H1 (cell line): ENCODE measurements around the gene PASK. TPM values are rescaled to one million over a fixed set of nuclear protein-coding genes. Genes with fewer than 3 reads are reported as not detected.

ENCODE experiments used
- CTCF ChIA-PET: fragments of 300-600 bp; sonication (Branson Sonifier 250); formaldehyde crosslinking; loops from one replicate; lab custom pipeline; 2021; ENCODE audit not compliant: partially characterized antibody; lab: Charles Lee
- POLR2A ChIA-PET: fragments of 300-600 bp; sonication (Branson Sonifier 250); formaldehyde crosslinking; loops from one replicate; lab custom pipeline; 2021; ENCODE audit warnings: inconsistent platforms; ENCODE audit not compliant: partially characterized antibody; lab: Charles Lee
- DNase-seq, 2 experiments: peaks; one replicate each; pipeline versions ENCODE4 v3.0.0 to v3.0.0-alpha.2; 2010 to 2022; ENCODE audit warnings: low spot score in 2 of 2, low read depth in 1 of 2, mixed read lengths in 1 of 2
- FAIRE-seq: peaks from 2 replicates; lab custom pipeline; 2011; peaks lifted over from hg19 to GRCh38; lab: Jason Lieb, UNC
- H2AFZ ChIP-seq: 2 replicates; pipeline ENCODE4 v1.8.1; 2012; ENCODE audit warnings: low read length, inconsistent platforms
- H2AK5ac ChIP-seq: 2 replicates; pipeline ENCODE4 v1.6.1; 2013; ENCODE audit warnings: low read depth, low read length
- H2BK120ac ChIP-seq: replicated peaks from 2 replicates; pipeline ENCODE3; 2013; ENCODE audit warnings: low read depth, low read length, inconsistent platforms
- H2BK12ac ChIP-seq: 2 replicates; pipeline ENCODE4 v1.6.1; 2013; ENCODE audit warnings: low read depth, low read length
- H2BK15ac ChIP-seq: 2 replicates; pipeline ENCODE4 v1.6.1; 2013; ENCODE audit warnings: low read length
- H2BK20ac ChIP-seq: 2 replicates; pipeline ENCODE4 v1.6.1; 2013; ENCODE audit warnings: low read length
- H2BK5ac ChIP-seq: 2 replicates; pipeline ENCODE4 v1.6.1; 2013; ENCODE audit warnings: low read depth, low read length
- H3K14ac ChIP-seq: 2 replicates; pipeline ENCODE4 v1.6.1; 2013; ENCODE audit warnings: inconsistent platforms; ENCODE audit not compliant: insufficient read length
- H3K18ac ChIP-seq: 2 replicates; pipeline ENCODE4 v1.6.1; 2013; ENCODE audit warnings: low read length; ENCODE audit errors: extremely low read depth
- H3K23ac ChIP-seq: 2 replicates; pipeline ENCODE4 v1.6.1; 2013; ENCODE audit warnings: inconsistent platforms; ENCODE audit not compliant: insufficient read length
- H3K23me2 ChIP-seq: 2 replicates; pipeline ENCODE4 v1.6.1; 2013; ENCODE audit warnings: low read depth, low read length
- H3K27ac ChIP-seq: 2 replicates; pipeline ENCODE4 v1.6.1; 2011; ENCODE audit warnings: low read depth, low read length, inconsistent platforms
- H3K27me3 ChIP-seq, 4 experiments: replicated peaks in 1 of 4; 1 replicate in 1 of 4; 2 replicates in 3 of 4; pipeline versions ENCODE4 v1.6.1 to v1.8.1; 2011 to 2013; ENCODE audit warnings: low read length in 3 of 4, mild to moderate bottlenecking in 3 of 4, inconsistent platforms in 2 of 4, mixed read lengths in 2 of 4, moderate library complexity in 1 of 4; ENCODE audit not compliant: control insufficient read depth in 3 of 4, insufficient read depth in 3 of 4; ENCODE audit errors: extremely low read depth in 1 of 4
- H3K36me3 ChIP-seq, 4 experiments: 2 replicates each; pipeline versions ENCODE4 v1.6.1 to v1.8.1; 2011 to 2013; ENCODE audit warnings: mild to moderate bottlenecking in 4 of 4, low read length in 3 of 4, moderate library complexity in 2 of 4, control low read depth in 1 of 4, inconsistent platforms in 1 of 4; ENCODE audit not compliant: insufficient read depth in 4 of 4, control insufficient read depth in 2 of 4
- H3K4ac ChIP-seq: replicated peaks from 2 replicates; pipeline ENCODE3; 2013; ENCODE audit warnings: low read length, low read depth, mixed read lengths, inconsistent platforms; ENCODE audit not compliant: insufficient read length
- H3K4me1 ChIP-seq, 4 experiments: replicated peaks in 1 of 4; 1 replicate in 1 of 4; 2 replicates in 3 of 4; pipeline versions ENCODE4 v1.6.1 to v1.8.1; 2011 to 2013; ENCODE audit warnings: low read length in 3 of 4, inconsistent platforms in 2 of 4, mixed read lengths in 1 of 4; ENCODE audit not compliant: insufficient read depth in 4 of 4, control insufficient read depth in 3 of 4
- H3K4me2 ChIP-seq, 2 experiments: 2 replicates each; pipeline versions ENCODE4 v1.6.1 to v1.8.1; 2011 to 2013; ENCODE audit warnings: low read depth in 2 of 2, low read length in 2 of 2, control low read depth in 1 of 2, inconsistent platforms in 1 of 2, mild to moderate bottlenecking in 1 of 2; ENCODE audit not compliant: insufficient read depth in 1 of 2
- H3K4me3 ChIP-seq, 4 experiments: fragments of 200-600, 300-600 bp in 1 of 4; sonication (generic), shearing (Covaris generic), sonication (Bioruptor Twin) in 1 of 4; 2 replicates each; pipeline versions ENCODE4 v1.5.1 to v1.8.1; 2011 to 2016; ENCODE audit warnings: low read length in 4 of 4, low read depth in 3 of 4, control low read depth in 2 of 4, inconsistent platforms in 2 of 4, mild to moderate bottlenecking in 2 of 4, mixed read lengths in 1 of 4, moderate library complexity in 1 of 4; ENCODE audit not compliant: insufficient read depth in 2 of 4; ENCODE audit errors: extremely low read depth in 1 of 4
- H3K56ac ChIP-seq: replicated peaks from 2 replicates; pipeline ENCODE3; 2013; ENCODE audit warnings: low read depth, mild to moderate bottlenecking, mixed read lengths, low read length, inconsistent platforms; ENCODE audit not compliant: insufficient read length
- H3K79me1 ChIP-seq: 2 replicates; pipeline ENCODE4 v1.6.1; 2013; ENCODE audit warnings: low read depth, low read length, control low read depth
- H3K79me2 ChIP-seq, 2 experiments: 2 replicates each; pipeline versions ENCODE4 v1.6.1 to v1.8.1; 2012 to 2013; ENCODE audit warnings: low read length in 2 of 2, mild to moderate bottlenecking in 2 of 2, inconsistent platforms in 1 of 2; ENCODE audit not compliant: insufficient read depth in 2 of 2, control insufficient read depth in 1 of 2
- H3K9ac ChIP-seq, 4 experiments: replicated peaks in 1 of 4; 1 replicate in 1 of 4; 2 replicates in 3 of 4; pipeline versions ENCODE4 v1.6.1 to v1.8.1; 2011 to 2013; ENCODE audit warnings: low read depth in 3 of 4, low read length in 3 of 4, control low read depth in 2 of 4, mild to moderate bottlenecking in 2 of 4, moderate library complexity in 2 of 4, inconsistent platforms in 1 of 4; ENCODE audit errors: extremely low read depth in 1 of 4
- H3K9me3 ChIP-seq, 2 experiments: 2 replicates each; pipeline versions ENCODE4 v1.6.1 to v1.8.1; 2012 to 2013; ENCODE audit warnings: mild to moderate bottlenecking in 2 of 2, moderate library complexity in 2 of 2, control low read depth in 1 of 2, inconsistent platforms in 1 of 2, low read depth in 1 of 2, low read length in 1 of 2, mixed read lengths in 1 of 2; ENCODE audit not compliant: insufficient read depth in 2 of 2
- H4K20me1 ChIP-seq, 2 experiments: replicated peaks in 1 of 2; 2 replicates each; pipeline versions ENCODE3 to v1.8.1; 2011 to 2013; ENCODE audit warnings: inconsistent platforms in 2 of 2, low read length in 2 of 2, mild to moderate bottlenecking in 1 of 2; ENCODE audit not compliant: insufficient read depth in 2 of 2, control insufficient read depth in 1 of 2
- H4K5ac ChIP-seq: 2 replicates; pipeline ENCODE4 v1.6.1; 2013; ENCODE audit warnings: low read length, low read depth, mixed read lengths, inconsistent platforms; ENCODE audit not compliant: insufficient read length
- H4K8ac ChIP-seq: 2 replicates; pipeline ENCODE4 v1.8.0; 2013; ENCODE audit warnings: mild to moderate bottlenecking, moderate library complexity, low read length, inconsistent platforms; ENCODE audit not compliant: insufficient read depth; ENCODE audit errors: extremely low read depth
- H4K91ac ChIP-seq: replicated peaks from 2 replicates; pipeline ENCODE3; 2013; ENCODE audit warnings: low read length, mixed read lengths, inconsistent platforms; ENCODE audit not compliant: insufficient read length
- SUZ12 ChIP-seq: fragments of 200-600 bp; sonication (generic); IDR thresholded peaks from 2 replicates; pipeline ENCODE4 v1.6.1; 2012; ENCODE audit warnings: mild to moderate bottlenecking, inconsistent platforms, low read length, moderate library complexity, mixed read lengths
- WGBS, 2 experiments: shearing (Covaris generic) in 1 of 2; methylation state at CpG; one replicate each; pipeline versions ENCODE4 v1.1.6 to v1.1.7; 2013 to 2015; ENCODE audit warnings: low lambda C conversion rate in 2 of 2, mixed read lengths in 2 of 2, inconsistent platforms in 1 of 2, low coverage in 1 of 2, missing lambda C conversion rate in 1 of 2; ENCODE audit not compliant: insufficient replicate concordance in 2 of 2, insufficient coverage in 1 of 2, insufficient read length in 1 of 2; ENCODE audit errors: extremely low coverage in 1 of 2, missing lambda C conversion rate in 1 of 2; 5-methylcytosine and 5-hydroxymethylcytosine counted together
- polyA plus RNA-seq, 7 experiments: library from polyadenylated mRNA; depleted of rRNA in 3 of 7; stranded (reverse) in 5 of 7; unstranded in 2 of 7; fragments of >200 nt in 5 of 7; fragments of 200-250 nt in 2 of 7; gene quantifications; 1 replicate in 5 of 7; 2 replicates in 1 of 7; 4 replicates in 1 of 7; pipeline versions ENCODE4 v1.2.1 to v1.2.3, GENCODE V29; 2011 to 2013; ENCODE audit warnings: missing spikeins in 2 of 7, mixed read lengths in 2 of 7
- total RNA-seq: library from RNA; stranded (reverse); fragmentation: NEBNext Ultra II Directional; extraction: Animal tissue kit (Norgen Biotek cat#: 25700); gene quantifications from 2 replicates; pipeline ENCODE4 v1.2.1, GENCODE V29; 2021

PASK gene
- total and polyA plus RNA-seq, 2 of the 8 experiments (the other 6 are each of a cell fraction or from before 2014, with no cell fraction given): 20.5 to 66.1 TPM

GRCh38 chr2:241102239-241102803 lies 47.0 kb downstream of the PASK start, which contains the start of gene MTERF4:
MTERF4 (minus strand) TSS chr2:241102287; CDS start chr2:241102273, 14 bp downstream.
- 0 out of 2 replicates have a peak within 1 kb of the TSS, but pooled peaks have one; percentile 72 for H2BK20ac ChIP-seq
- 2% methylated on average over 56 of the region's 56 CpGs; no CpG with 5 or more reads in 1 of the 2 experiments for WGBS, 2 experiments
- ChIA-PET CTCF (interaction anchor here (0.6 kb wide), 1 partner anchor 404 kb away, joined by 3 read pairs; no protein-coding TSS in a partner anchor), POLR2A (interaction anchor here (0.6 to 2.2 kb wide), 8 partner anchors 10 to 599 kb away, joined by 3 to 10 read pairs (median 4); partner anchors contain the start of genes ING5, PASK and PPP1R7)
- DNase-seq: peak; percentile 41 to 90
- peak within 1 kb of the TSS; percentile 95 for H4K91ac ChIP-seq
- H3K9me3 ChIP-seq: no peaks in the 10 kb centered on the region
- H3K4me1 ChIP-seq: peaks cover 0 to 5% (median 0%) of the 10 kb centered on the region in 4 experiments; a peak in 2 of 7 replicates
- peaks cover 0 to 16% (median 6%) of the 10 kb centered on the region in 4 experiments; a peak in 6 of 8 replicates for H3K36me3 ChIP-seq
- H2BK120ac ChIP-seq: no peak within 1 kb of the TSS
- H3K56ac ChIP-seq: peak within 1 kb of the TSS; percentile 71
- peak within 1 kb of the TSS; percentile 92 for H2AFZ ChIP-seq
- H3K18ac ChIP-seq: peak within 1 kb of the TSS; percentile 73
- peaks cover 0 to 29% of the 10 kb centered on the region in 2 experiments; a peak in 2 of 4 replicates for H3K79me2 ChIP-seq
- peak within 1 kb of the TSS; percentile 94 for H4K8ac ChIP-seq
- peak within 1 kb of the TSS; percentile 72 for H3K27ac ChIP-seq
- H2AK5ac ChIP-seq: no peak within 1 kb of the TSS
- no peak within 1 kb of the TSS for H3K14ac ChIP-seq
- peaks cover 0 to 11% of the 10 kb centered on the region in 2 experiments for H4K20me1 ChIP-seq
- peak within 1 kb of the TSS; percentile 80; the same call in 1 of the 2 replicates for H2BK5ac ChIP-seq
- H3K4ac ChIP-seq: peak within 1 kb of the TSS; percentile 91
- H2BK12ac ChIP-seq: no peak within 1 kb of the TSS
- H2BK15ac ChIP-seq: no peak within 1 kb of the TSS
- H3K23me2 ChIP-seq: peaks cover 3% of the 10 kb centered on the region; the same call in 1 of the 2 replicates
- peak within 1 kb of the TSS; percentile 75 to 88 (median 80) for H3K9ac ChIP-seq
- no peak for FAIRE-seq
- peak within 1 kb of the TSS; percentile 85 to 94 (median 92) for H3K4me3 ChIP-seq
- H3K27me3 ChIP-seq: no peaks in the 10 kb centered on the region
- H4K5ac ChIP-seq: peak within 1 kb of the TSS; percentile 51
- no peak within 1 kb of the TSS for H3K23ac ChIP-seq
- H3K79me1 ChIP-seq: 0 out of 2 replicates have a peak, but pooled peaks cover 4% of the 10 kb centered on the region
- peak within 1 kb of the TSS; percentile 69 to 78 for H3K4me2 ChIP-seq
- TF ChIP-seq SUZ12: no peak
